Measurements from ENCODE around the gene KAT8.

The KAT8 gene

GRCh38 chr16:31117384-31118222, at the start of gene KAT8:
TSS of gene KAT8 (plus strand) at chr16:31117664. CDS start at chr16:31117682, 18 bp downstream.
- in situ Hi-C loops (cut with HindIII; ENCODE audit: low sequenced_read_pairs): no loop called here

DNA sequence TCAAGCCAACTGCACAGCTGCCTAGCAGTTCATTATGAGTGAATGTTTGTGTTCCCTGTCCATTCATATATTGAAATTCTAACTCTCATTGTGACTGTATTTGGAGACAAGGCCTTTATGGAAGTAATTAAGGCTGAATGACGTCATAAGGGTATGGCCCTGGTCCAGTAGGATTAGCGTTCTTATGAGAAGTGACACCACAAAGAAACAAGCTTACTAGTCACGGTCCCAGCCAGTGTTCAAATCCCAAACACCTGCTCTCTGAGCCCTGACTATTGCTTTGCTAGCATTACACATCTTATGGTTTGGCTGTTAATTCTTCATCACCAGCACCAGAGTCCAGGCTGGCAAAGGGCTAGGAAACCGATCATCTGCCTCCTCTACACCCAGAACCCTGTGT, 45.6 kb upstream of the KAT8 start:
- in situ Hi-C loops (cut with HindIII; ENCODE audit: low sequenced_read_pairs): loop anchor here (5.0 to 25.0 kb wide), 3 partner anchors 70 to 390 kb away; partner anchors contain the start of genes ARMC5, ORAI3 and TGFB1I1

GRCh38 chr16:31072540-31073141, 44.8 kb upstream of the KAT8 start:
- in situ Hi-C loops (cut with HindIII; ENCODE audit: low sequenced_read_pairs): loop anchor here (5.0 to 25.0 kb wide), 3 partner anchors 70 to 390 kb away; partner anchors contain the start of genes ARMC5, ORAI3 and TGFB1I1

- in situ Hi-C loops (cut with HindIII; ENCODE audit: low sequenced_read_pairs): loop anchor here (5.0 to 25.0 kb wide), 3 partner anchors 71 to 389 kb away; partner anchors contain the start of genes ARMC5, ORAI3 and TGFB1I1
Measured at GRCh38 chr16:31073142-31073969, 44.1 kb upstream of the KAT8 start.

DNA sequence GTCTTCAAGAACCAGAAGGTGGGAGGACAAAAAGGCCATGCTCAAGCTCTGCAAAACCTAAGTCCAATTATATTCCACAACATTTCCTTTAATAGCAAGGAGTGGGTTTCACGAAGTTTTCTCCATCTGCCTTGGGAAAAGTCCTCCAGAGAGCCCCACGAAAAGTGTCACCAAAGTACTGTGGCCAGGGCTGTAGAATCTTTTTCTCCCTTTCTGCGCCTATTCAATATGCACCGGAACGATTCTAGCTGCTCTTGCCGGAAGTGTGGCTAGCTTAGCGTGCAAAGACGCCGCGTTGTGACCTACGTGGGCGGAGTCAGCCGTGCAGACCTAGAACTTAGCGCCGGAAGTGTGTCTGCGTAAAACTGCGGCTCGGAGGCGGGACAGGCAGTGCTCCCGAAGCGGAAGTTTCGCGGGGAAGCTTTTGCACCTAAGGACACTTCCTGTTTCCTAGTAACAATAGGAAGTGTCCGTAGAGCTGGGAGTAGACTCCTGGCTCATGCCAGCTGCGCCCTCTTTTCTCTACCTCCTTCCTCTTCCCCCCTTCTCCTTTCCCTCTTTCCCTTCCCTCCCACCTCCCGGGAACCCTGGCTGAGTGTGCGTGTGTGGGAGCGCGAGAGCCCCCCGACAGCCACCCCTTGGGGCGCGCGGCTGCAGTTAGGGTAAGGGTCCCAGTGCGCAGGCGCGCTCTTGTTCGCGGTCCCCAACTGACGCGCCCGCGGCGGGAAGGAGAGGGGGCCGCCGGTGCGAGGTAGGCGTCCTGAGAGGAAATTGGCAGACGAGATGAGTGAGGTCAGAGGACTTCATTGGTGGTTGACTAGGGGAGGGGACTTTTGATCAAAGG, 43.3 kb upstream of the KAT8 start, which contains the start of the genes ZNF646 and ZNF668:
Gene ZNF646 (plus strand): TSS at position 453 of the 844 bp plus-strand sequence. CDS start 1,903 bp downstream, outside the sequence.
Gene ZNF668 (minus strand): TSS at position 271 of the 844 bp plus-strand sequence. CDS start 9,781 bp downstream, outside the sequence.
- in situ Hi-C loops (cut with HindIII; ENCODE audit: low sequenced_read_pairs): loop anchor here (5.0 to 25.0 kb wide), 3 partner anchors 72 to 388 kb away; partner anchors contain the start of genes ARMC5, ORAI3 and TGFB1I1

- in situ Hi-C loops (cut with HindIII; ENCODE audit: low sequenced_read_pairs): loop anchor here (5.0 to 25.0 kb wide), 3 partner anchors 72 to 388 kb away; partner anchors contain the start of genes ARMC5, ORAI3 and TGFB1I1
Measured at GRCh38 chr16:31074814-31075183, 42.7 kb upstream of the KAT8 start.

DNA sequence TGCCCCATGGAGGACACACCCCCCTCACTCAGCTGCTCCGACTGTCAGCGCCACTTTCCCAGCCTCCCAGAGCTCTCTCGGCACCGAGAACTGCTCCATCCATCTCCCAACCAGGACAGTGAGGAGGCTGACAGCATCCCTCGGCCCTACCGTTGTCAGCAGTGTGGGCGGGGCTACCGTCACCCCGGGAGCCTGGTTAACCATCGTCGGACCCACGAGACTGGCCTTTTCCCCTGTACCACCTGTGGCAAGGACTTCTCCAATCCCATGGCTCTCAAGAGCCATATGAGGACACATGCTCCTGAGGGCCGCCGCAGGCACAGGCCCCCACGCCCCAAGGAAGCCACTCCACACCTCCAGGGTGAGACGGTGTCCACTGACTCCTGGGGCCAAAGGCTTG, 41.1 kb upstream of the KAT8 start:
- in situ Hi-C loops (cut with HindIII; ENCODE audit: low sequenced_read_pairs): loop anchor here (10.0 kb wide), 1 partner anchor 132 kb away; the partner anchor contains the start of gene ORAI3

- in situ Hi-C loops (cut with HindIII; ENCODE audit: low sequenced_read_pairs): loop anchor here (10.0 kb wide), 1 partner anchor 132 kb away; the partner anchor contains the start of gene ORAI3
Measured at GRCh38 chr16:31077024-31077423, 40.4 kb upstream of the KAT8 start.

DNA sequence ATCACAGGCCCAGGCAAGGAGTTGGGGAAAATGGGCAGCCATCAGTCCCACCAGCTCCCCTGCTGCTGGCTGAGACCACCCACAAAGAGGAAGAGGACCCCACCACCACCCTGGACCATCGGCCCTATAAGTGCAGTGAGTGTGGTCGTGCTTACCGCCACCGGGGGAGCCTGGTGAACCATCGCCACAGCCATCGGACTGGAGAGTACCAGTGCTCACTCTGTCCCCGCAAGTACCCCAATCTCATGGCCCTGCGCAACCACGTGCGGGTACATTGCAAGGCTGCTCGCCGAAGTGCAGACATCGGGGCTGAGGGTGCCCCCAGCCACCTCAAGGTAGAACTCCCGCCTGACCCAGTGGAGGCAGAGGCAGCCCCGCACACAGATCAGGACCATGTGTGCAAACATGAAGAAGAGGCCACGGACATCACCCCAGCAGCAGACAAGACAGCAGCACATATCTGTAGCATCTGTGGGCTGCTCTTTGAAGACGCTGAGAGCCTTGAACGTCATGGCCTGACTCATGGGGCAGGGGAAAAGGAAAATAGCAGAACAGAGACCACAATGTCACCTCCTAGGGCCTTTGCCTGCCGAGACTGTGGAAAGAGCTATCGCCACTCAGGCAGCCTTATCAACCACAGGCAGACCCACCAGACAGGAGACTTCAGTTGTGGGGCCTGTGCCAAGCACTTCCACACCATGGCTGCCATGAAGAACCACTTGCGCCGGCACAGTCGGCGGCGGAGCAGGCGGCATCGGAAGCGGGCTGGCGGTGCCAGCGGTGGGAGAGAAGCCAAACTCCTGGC, 39.7 kb upstream of the KAT8 start:
- in situ Hi-C loops (cut with HindIII; ENCODE audit: low sequenced_read_pairs): loop anchor here (10.0 kb wide), 1 partner anchor 133 kb away; the partner anchor contains the start of gene ORAI3

DNA sequence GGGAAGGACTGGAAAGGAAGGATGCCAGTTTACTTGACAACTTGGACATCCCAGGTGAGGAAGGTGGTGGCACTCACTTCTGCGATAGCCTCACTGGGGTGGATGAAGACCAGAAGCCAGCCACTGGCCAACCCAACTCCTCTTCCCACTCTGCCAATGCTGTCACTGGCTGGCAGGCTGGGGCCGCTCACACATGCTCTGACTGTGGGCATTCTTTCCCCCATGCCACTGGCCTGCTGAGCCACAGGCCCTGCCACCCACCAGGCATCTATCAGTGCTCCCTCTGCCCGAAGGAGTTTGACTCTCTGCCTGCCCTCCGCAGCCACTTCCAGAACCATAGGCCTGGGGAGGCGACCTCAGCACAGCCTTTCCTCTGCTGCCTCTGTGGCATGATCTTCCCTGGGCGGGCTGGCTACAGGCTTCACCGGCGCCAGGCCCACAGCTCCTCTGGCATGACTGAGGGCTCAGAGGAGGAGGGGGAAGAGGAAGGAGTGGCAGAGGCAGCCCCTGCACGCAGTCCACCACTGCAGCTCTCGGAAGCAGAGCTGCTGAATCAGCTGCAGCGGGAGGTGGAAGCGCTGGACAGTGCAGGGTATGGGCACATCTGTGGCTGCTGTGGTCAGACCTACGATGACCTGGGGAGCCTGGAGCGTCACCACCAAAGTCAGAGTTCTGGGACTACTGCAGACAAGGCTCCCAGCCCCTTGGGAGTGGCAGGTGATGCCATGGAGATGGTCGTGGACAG, 38.7 kb upstream of the KAT8 start:
- in situ Hi-C loops (cut with HindIII; ENCODE audit: low sequenced_read_pairs): loop anchor here (10.0 kb wide), 1 partner anchor 134 kb away; the partner anchor contains the start of gene ORAI3

- in situ Hi-C loops (cut with HindIII; ENCODE audit: low sequenced_read_pairs): loop anchor here (10.0 kb wide), 1 partner anchor 135 kb away; the partner anchor contains the start of gene ORAI3
Measured at GRCh38 chr16:31079342-31079944, 38.0 kb upstream of the KAT8 start.

GRCh38 chr16:31080035-31080629, 37.3 kb upstream of the KAT8 start:
- in situ Hi-C loops (cut with HindIII; ENCODE audit: low sequenced_read_pairs): no loop called here

DNA sequence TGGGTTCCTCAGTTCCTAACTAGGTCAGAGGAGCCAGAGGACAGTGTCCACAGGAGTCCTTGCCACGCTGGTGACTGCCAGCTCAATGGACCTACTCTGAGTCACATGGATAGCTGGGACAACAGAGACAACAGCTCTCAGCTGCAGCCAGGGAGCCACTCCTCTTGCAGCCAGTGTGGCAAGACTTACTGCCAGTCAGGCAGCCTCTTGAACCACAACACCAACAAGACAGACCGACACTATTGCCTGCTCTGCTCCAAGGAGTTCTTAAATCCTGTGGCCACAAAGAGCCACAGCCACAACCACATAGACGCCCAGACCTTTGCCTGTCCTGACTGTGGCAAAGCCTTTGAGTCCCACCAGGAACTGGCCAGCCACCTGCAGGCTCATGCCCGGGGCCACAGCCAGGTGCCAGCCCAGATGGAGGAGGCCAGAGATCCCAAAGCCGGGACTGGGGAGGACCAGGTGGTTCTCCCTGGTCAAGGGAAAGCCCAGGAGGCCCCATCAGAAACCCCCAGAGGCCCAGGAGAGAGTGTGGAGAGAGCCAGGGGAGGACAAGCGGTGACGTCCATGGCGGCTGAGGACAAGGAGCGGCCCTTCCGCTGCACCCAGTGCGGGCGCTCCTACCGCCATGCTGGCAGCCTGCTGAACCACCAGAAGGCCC, 36.6 kb upstream of the KAT8 start:
- in situ Hi-C loops (cut with HindIII; ENCODE audit: low sequenced_read_pairs): no loop called here

GRCh38 chr16:31081428-31082351, 35.8 kb upstream of the KAT8 start:
- in situ Hi-C loops (cut with HindIII; ENCODE audit: low sequenced_read_pairs): no loop called here

DNA sequence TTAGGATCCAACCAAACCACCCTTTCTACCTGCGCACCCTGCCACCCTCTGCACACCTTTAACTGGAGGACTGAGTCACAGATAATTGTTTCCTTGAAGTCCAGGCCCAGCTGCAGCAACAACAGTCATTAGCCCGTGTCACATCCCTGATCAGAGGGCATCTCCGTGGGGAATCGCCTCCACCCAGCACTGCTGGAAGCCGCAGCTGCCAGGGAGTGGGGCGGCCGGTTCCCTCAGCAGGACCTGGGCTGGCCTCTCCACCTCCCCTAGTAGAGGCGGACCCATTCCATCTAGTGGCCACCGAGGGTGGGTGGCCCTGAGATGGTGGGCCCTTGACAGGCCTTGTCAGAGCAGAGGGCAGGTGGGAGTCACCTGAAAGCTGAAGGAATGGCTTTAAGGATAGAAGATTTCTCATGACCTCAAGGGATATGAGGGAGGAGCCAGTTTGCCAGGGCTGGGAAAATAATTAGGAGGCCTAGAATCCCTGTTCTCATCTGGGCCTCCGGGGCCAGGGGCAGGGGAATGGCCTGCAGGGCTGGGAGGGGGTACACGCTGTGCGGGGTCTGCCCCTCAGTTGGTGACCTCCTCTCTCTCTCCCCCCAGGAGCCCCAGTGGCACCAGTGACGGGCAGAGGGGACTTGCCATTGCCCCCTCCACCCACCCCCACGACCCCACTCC, 35.0 kb upstream of the KAT8 start:
- in situ Hi-C loops (cut with HindIII; ENCODE audit: low sequenced_read_pairs): no loop called here
